Measurements from ENCODE around the gene GJD3.

Gene GJD3

GRCh38 chr17:40340327-40340726, 24.2 kb downstream of the GJD3 start:
- DNase-seq (ENCODE audit: low spot score): no peak

GRCh38 chr17:40338941-40339649, 25.4 kb downstream of the GJD3 start:
- no peak for DNase-seq (ENCODE audit: low spot score)

DNA sequence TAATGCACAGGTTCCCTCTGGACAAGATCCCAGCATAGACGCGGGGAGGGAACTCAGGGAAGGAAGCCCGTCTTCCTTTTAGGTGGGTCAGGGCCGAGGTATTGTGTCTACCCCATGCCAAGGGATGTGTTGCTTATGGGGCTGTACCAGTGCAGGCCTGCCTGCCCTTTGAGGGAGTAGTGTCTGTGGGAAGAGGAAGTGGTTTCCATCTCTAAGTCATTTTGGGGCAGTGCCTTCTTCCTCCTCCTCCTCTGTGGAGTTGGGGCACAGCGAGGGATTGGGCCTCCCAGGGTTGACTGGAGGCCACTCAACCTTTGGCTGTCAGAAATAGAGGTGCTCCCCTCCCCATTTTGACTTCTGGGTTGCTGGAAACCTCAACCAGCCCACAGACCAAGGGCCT, 26.5 kb downstream of the GJD3 start:
- no peak for DNase-seq (ENCODE audit: low spot score)

DNA sequence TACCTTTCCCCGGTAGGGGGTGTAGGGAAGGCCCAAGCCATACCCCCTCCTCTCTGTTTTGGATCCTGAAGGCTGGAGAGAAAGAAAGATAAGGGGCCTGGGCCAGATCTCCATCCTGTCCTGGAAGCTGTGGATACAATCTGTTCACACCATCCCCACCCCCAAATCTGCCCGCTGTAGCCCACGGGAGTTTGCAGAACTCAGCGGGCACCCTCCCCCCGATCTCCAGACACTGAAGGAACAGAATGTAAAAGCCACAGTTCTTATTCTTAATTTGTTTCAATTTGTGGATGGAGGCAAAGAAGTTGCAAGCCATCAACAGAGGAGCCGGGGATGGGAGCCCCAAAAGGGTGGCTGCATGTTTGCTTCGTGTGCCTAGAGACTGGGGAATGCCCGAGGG, 27.2 kb downstream of the GJD3 start:
- no peak for DNase-seq (ENCODE audit: low spot score)

DNA sequence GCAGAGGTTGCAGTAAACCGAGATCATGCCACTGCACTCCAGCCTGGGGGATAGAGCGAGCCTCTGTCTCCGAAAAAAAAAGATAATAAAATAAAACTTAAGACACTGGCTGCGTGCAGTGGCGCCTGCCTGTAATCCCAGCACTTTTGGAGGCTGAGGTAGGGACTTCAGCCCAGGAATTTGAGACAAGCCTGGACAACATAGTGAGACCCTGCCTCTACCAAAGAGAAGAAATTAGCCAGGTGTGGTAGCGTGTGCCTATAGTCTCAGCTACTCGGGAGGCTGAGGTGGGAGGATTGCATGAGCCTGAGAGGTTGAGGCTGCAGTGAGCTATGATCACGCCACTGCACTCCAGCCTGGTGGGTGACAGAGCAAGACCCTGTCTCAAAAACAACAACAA, 28.9 kb downstream of the GJD3 start:
- no peak for DNase-seq (ENCODE audit: low spot score)

DNA sequence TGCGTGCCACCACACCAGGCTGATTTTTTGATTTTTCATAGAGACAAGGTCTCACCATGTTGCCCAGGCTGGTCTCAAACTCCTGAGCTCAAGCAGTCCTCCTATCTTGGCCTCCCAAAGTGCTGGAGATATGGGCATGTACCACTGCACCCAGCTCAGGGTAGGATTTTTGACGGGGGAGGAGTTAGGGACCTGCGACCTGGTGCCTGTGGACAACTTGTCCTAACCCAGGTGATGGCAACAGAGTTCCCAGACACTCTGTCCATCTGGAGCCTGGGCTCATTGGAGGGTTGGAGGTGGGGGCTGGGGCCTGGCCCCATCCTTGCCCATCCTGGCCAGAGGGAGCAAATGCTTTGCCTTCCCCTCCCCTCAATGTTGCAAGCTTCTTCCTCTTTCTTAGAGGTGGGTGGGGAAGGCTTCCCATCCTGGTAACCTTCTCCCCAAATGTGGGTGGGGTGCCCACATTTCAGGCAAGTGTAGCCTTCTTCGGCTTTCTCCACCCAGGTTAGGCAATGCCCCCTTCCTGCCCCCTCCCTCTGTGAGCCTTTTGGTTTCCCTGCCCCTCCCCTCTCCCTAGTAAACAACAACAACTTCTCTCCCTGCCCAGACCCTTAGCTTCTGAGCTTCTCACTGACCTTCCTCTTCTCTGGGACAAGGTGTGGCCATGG, 30.6 kb downstream of the GJD3 start:
- DNase-seq (ENCODE audit: low spot score): no peak

DNA sequence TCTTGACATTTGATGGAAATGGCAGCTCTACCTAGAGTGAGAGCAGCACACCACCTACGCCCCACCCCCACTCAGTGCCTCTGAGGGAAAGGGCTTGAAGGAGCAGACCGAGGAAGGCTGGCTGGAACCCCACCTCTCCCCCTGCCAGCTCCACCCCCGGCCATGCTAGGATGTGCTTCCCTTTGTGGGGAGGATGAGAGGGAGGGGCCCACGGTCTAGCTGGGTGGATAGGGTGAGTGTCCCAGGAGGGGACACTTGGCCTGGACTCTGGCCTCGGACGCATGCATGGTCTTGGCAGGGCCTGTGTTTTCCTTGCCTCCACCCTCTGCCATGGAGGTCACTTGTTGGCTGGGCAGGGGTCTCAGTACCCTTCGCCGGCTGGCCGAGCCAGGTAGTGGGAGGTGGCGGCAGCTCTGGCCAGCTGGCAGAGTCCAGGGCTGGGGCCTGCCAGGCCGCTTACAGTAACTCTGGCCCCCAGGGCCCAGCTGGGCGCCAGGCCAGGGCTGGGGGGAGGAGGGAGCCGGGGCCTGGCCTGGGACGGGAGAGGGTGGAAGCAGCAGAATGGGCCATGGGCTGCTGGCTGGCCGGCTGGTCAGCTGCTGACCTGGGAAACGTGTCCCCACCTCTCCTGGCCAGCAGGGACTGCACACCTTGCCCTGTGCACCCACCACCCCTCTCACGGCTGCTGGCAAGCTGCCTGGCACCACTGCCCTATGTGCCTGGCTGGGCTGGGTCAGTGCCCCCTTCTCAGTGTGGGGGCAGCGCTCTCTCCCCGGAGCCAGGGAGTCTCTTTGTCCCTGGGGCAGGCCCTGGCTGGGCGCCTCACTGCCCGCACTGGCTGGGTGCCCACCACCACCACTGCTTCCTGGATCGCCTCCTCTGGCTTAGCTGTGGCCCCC, 32.5 kb downstream of the GJD3 start:
- no peak for DNase-seq (ENCODE audit: low spot score)

GRCh38 chr17:40330850-40331470, 33.6 kb downstream of the GJD3 start:
- DNase-seq (ENCODE audit: low spot score): no peak

DNA sequence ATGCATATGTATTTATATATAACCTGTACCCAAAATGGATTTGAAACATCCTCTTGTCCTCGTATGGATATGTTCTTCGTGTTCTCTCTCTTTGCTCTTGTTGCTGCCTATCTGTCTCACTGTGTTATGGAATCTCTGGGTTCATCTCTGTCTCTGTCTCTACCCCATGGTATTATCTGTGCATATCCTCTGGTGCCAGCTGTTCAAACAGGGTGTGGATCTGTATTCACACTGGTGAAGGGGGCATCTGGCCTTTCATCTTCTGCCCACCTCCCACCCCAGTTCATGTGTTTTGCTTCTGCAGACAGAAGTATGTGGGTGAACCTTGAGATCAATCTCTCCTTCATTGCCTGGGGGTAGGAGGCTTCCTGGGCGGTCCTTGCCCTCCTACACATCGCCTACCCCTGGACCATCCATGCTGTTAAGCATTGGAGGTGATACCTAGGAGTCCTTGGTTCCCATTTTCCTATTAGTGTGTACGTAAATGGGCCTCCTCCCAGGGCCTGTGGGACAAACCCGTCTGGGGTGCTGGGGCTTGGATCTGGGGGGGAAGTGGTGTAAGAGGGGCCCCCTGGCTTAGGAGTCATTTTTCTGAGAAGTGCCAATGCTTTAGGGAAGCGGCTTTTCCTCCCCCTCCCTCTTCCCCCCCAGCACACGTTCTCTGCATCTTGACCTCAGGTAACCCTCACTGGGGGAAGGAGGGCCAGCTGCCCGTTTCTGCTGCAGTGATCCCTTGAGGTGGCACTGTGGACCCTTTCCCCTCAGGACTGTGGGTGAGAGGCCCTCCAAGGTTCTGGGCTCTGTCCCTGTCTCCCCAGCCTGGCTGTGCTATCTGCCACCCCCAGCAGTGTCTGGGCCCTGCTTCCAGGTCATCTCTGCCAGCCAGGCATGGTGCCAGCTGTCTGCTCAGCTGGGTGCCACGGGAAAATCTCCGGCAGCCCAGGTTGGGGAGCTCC, 34.4 kb downstream of the GJD3 start:
- DNase-seq (ENCODE audit: low spot score): no peak

DNA sequence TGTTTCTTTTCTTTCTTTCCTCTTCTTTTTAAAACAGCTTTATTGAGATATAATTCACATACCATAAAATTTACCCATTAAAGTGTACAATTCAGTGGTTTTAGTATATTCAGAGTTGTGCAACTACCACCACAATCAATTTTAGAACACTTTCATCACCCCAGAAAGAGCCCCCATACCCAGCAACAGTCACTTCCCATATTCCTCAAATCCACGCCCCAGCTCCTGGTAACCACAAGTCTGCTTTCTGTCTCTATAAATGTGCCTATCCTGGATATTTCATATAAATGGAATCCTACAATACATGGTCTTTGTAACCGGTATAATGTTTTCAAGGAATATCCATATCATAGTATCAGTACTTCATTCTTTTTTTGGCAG, 36.2 kb downstream of the GJD3 start:
- DNase-seq (ENCODE audit: low spot score): no peak

- DNase-seq (ENCODE audit: low spot score): no peak
These were observed 36.7 kb downstream of the GJD3 start for GRCh38 chr17:40327735-40328385.

GRCh38 chr17:40327244-40327729, 37.2 kb downstream of the GJD3 start:
- DNase-seq (ENCODE audit: low spot score): no peak

- DNase-seq (ENCODE audit: low spot score): no peak
These were observed 37.7 kb downstream of the GJD3 start for GRCh38 chr17:40326832-40327199.

GRCh38 chr17:40326014-40326831, 38.3 kb downstream of the GJD3 start:
- peak; percentile 60 for DNase-seq (ENCODE audit: low spot score)

- peak; percentile 55 for DNase-seq (ENCODE audit: low spot score)
These were observed 39.2 kb downstream of the GJD3 start for GRCh38 chr17:40325156-40326013.

GRCh38 chr17:40323391-40324381, 40.9 kb downstream of the GJD3 start:
- peak; percentile 61 for DNase-seq (ENCODE audit: low spot score)

Measured in germinal center (tissue), 1 donor.